ENCODE results near the gene STRIP2.

DNA sequence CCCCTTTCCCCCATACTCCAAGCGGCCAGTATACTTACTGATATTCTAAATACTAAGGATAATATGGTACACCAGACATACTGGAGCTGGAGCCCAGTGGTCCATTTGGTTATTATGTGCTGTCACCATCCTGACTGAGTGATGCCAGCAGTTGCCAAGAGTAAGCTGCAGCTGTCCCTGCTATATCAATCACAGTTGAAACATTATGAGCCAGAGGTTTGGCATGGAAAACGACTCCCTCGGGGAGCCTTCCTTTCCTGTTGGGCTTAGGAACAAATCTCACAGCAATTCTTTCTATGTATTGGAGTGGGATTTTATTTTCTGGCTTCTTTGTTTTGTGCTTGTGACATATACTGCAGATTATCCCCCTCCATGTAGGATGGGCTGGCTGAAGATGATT lies 32.6 kb downstream of the STRIP2 start:
- TF ChIP-seq, protein P1, sequence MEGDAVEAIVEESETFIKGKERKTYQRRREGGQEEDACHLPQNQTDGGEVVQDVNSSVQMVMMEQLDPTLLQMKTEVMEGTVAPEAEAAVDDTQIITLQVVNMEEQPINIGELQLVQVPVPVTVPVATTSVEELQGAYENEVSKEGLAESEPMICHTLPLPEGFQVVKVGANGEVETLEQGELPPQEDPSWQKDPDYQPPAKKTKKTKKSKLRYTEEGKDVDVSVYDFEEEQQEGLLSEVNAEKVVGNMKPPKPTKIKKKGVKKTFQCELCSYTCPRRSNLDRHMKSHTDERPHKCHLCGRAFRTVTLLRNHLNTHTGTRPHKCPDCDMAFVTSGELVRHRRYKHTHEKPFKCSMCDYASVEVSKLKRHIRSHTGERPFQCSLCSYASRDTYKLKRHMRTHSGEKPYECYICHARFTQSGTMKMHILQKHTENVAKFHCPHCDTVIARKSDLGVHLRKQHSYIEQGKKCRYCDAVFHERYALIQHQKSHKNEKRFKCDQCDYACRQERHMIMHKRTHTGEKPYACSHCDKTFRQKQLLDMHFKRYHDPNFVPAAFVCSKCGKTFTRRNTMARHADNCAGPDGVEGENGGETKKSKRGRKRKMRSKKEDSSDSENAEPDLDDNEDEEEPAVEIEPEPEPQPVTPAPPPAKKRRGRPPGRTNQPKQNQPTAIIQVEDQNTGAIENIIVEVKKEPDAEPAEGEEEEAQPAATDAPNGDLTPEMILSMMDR (IDR thresholded peaks at IDR 0.05): no peak
- TF ChIP-seq POLR2A (IDR thresholded peaks at IDR 0.05): no peak
